SIG-M5 treated with dmso at 0.1 percent for 504 hours (cell line): ENCODE data around the gene APBA1.

Source experiments
- DNase-seq: peaks from one replicate; lab custom pipeline; 2025; ENCODE audit not compliant: unreplicated experiment; lab: John Stamatoyannopoulos, UW

APBA1 gene

DNA sequence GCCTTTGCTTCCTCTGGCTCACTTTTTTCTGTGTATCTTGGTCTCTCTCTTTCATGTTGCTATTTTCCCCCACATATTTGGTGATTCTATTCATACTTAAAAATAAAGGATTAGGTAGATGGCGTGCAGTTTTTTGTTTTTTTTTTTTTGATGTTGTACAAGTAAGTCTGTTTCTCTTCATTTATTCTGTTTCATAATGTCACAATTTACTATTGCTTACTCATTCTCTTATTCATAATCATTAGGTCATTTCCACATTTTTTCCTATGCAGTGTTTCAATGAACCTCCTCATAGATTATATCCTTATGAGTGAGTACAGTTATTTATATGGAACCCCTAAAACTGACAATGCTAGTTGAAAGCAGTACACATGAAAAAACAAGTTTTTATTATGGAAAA is 136.3 kb downstream of the APBA1 start:
- DNase-seq, result no peak

DNA sequence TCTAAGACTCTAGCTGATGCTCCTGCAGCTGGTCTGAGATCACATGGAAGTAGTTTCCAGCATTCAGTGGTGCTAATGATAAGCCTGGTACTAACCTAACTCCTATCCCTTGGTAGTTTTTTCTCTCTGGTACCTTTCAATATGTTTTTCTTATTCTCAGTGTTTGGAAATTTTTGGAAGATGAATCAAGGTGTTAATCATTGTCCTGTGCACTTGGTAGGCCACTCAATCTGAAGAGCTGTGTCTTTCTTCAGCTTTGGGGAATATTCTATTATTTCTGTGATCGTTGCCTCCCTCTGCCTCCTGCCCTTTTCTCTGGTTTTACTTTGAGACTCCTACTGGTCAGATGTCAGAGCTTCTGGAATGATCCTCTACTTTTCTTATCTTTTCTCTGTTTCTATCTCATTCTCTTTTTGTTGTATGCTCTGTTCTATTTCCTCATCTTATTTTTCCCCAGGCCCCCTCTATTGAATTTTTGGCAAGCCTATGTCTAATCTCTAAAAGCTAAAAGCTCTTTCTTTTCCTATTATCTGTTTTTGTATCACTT is 136.8 kb downstream of the APBA1 start:
- DNase-seq, result no peak

DNA sequence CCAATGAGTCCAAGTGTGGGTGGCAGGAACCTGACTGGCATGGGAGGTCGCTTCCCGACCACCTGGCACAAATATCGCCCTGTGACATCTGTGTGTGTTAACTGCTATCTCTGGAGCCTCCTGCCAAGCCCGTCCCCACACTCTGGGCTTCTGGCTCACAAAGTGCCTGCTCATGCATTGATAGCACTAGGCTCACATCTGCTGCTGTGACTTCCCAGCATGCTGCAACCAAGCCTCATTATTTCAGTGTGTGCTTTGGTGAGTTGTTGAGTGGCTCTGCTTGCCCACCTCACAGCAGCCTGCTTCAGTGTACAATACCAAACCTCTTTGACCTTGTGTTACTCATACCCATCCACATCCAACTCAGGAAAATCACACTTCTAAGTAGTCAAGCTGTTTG is 139.8 kb downstream of the APBA1 start:
- no peak for DNase-seq

DNA sequence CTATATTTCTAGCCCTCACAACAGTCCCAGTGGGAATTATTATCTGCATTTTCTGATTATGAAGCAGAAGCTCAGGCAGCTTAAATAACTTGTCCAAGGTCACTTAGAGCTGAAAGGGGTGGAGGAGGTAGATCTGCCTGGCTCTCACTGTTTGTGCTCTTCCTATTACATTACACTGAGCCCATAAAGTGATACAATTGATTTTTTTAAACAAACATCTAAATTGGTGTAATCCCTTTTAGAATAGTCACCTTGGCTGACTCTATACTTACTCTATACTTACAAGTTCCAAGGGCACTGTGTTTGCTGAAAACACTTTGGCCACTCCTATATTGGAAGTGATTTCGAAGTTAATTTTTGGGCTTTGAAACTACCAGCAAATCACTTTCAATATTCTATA is 144.7 kb downstream of the APBA1 start:
- no peak for DNase-seq

DNA sequence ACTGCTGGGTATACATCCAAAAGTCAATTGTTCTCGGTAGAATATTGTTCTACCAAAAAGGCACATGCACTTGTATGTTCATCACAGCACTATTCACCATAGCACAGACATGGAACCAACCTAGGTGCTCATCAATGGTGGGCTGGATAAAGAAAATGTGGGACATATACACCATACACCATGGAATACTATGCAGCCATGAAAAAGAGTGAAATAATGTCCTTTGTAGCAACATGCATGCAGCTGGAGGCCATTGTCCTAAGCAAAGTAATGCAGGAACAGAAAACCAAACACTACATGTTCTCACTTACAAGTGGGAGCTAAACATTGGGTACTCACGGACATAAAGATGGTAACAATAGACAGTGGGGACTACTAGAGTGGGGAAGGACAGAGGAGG is 145.5 kb downstream of the APBA1 start:
- DNase-seq, result no peak

DNA sequence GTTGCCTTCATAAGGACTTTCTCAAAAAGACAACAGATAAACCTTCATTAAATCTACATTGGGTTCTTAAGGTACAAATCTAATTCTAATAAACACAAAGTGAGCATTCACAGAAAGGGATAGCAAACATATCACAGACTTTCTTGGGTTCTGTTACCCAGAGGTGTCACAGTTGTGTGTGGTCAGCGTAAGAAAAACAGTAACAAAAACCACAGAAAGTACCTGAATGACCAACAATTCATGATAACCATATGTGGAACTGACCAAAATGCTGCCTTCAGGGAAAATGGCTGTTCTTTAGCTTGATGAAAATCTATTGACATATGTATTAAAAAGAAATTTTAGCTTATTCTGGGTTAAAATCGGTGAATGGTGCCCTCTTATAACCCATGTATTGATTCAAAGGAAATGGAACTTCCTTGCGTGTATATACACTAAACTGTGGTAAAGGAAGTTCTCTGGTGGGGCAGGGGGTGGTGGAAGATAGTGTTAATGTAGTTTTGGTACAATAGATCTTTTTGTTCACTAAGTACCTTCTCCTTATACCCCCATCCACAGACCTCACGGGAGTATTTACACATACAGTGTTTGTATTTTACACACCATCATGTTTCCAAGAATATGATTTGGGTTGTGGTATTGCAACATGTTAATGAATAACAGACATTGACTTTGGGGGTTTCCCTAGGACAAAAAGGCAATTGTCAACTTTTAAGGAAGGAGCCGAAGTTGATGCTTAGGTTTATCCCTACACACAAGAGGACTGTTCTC is 152.5 kb downstream of the APBA1 start:
- no peak for DNase-seq

DNA sequence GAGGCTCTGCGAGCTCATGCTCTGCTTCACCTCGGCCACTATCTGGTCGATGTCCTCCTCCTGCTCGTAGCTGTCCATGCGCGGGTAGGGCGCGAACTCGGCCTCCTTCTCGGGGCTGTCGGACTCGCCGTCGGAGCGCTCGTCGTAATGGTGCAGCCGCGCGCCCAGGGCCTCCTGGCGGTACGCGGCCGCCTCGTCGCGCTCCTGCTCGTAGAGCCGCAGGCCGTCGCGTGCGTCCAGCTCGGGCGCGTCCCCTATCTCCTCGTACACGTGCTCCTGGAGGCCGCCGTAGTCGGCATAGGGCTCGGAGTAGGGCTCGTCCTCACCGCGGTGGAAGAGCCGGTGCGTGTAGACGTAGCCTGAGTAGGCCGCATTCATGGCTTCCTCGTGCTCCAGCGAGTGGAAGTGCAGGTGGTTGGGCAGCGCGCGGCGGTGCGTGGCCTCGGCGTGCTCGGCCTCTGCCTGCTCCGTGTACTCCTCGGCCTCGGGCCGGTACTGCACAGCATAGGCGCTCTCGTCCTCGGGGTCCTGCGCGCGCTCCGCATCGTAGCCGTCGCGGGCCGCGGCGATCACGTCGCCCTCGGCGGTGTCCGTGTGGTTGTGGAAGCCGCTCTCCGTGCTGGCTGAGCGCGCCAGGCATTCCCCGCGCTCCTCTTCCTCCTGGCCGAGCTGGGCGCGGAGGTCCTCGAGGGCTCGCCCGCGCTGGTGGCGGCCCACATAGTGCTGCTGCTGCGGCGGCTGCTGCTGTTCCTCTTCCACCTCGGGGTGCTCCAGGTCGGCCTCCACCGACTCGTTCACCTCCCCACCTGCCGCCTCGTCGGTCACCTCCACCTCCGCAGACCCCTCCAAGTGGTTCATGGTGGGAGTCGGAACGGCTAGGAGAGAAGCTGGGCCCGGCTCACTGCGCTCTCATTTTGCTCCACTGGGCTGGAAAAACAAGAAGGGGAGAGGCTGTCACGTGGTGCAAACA is 155.5 kb downstream of the APBA1 start:
- DNase-seq, result no peak

DNA sequence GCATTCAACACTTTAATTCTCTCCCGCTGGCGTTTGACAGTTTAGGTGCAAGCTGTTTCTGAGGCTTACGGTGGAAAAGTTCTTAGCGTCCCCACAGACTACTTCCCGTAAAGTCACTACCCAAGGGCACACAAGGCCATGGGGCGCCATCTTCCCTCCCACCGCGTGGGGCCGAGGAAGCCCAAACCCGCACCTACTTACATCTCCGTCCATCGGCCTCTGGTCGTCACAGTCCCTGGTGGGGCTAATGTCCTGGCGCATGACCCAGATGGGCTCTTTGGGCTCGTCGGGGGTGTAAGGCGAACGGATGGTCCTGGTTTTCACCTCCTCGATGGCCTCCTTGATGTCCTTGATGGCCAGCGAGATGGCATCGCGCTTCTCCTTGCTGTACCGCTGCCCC is 156.4 kb downstream of the APBA1 start:
- no peak for DNase-seq

DNA sequence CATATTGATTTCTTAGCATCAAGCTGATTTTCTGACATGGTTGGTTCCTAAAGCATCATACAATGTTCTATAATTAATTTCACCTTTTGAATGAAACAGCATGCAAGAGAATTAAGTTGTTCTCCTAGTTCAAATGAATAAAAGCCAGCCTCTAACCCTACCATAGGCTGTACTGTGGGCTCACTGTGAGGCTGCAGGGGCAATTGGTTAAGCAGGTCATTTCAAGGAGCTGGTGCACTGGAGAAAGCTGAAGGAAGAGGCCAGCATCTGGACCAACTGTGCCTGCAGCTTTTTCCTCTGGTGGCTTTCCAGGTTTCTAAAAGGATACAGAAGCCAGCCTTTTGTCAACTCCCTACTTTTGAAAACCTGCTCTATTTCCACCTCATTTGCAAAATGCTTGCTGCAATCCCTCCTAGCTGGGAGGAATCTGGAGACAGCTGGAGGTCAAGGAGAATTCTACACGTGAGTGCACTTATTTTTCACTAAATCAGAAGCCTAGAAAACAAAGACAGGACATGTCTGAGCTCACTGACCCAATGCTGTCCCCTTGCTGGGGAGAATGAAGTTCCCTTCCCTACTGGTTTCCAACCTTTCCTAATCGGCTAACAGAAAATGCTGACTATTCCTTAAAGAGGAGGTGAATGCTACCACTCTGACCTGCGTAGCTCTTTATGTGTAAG is 158.9 kb downstream of the APBA1 start:
- DNase-seq, result no peak

DNA sequence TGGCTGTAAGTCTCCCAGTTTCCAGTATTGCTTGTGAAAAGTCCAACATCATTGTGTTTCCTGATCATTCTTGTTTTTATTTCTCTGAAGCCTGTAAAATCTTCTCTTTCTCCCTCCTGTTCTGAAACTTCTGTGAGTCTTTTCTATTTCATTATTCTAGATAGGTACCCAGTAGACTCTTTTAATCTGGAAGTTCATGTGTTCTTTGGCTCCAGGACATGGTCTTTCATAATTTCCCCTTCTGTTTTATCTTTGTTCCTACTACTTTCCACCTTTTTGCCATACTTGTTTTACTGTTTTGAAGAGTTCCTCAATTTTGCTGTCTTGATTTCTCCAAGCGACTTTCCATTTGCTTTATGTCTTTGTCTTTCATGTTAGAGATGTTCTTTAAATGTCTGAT is 168.1 kb downstream of the APBA1 start:
- no peak for DNase-seq

DNA sequence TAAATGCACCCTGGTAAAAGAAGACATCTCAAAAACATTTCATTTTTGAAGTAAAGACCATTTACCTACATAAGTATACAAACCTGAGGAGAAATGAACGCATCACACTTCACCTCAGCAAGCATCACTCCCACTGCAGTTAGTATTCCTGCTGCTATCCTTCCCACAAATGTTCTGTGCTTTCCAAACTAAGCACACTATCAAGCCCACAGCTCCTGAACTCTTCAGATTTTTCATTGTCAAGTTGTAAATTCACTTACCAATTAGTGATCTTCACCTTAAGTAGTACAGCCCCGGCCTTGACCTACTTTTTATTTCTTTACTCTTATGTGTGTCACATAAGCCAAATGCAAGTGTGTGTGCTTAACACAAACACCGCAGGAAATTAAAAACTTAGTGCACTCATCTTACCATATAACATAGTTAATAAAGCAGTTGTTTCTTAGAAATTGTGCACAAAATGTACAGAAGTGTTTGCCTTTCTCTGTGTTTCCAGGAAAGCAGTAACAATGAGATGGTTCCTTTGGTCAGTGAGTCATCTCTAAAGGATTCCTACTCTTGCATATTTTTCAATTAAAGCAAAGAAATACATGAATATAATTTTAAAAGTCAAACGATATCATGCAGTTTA is 169.4 kb downstream of the APBA1 start:
- DNase-seq, result no peak

DNA sequence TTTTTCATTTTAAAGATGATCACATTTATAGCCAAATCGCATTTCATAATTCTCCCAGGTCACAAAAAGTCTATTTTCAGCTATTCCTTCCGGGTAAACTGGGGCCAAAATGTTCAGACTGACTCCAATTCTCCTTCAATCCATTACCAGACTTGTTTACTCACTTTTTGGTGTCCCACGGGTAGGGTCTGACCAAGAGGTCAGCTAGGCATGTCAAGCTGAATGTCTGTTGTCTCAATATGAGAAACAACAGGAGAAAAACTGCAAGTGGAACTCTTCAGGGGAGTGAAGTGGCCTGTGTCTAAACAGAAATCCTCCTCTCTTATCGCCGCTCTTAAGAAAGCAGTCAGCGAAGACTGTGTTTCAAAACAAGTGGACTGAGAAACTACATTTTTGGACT is 171.3 kb downstream of the APBA1 start:
- DNase-seq, result no peak

DNA sequence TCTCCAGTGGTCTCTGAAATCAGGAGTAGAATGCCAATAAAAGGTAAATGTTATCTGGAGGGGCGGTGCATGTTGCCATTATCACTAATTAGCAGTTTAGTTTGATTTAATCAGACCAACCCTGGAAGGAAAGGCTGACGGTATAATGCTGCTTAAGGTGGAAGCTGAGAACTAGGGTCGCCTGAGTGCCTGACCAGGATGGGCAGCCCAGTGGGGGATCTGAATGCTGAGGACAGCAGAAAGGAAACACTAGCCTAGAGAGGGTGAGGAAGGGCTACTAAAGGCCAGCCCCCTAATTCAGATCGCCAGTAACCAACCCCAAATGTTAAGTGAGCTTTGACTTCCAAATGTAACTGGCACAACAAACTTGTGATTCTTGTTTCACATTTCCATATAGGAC is 172.2 kb downstream of the APBA1 start:
- DNase-seq, result no peak

DNA sequence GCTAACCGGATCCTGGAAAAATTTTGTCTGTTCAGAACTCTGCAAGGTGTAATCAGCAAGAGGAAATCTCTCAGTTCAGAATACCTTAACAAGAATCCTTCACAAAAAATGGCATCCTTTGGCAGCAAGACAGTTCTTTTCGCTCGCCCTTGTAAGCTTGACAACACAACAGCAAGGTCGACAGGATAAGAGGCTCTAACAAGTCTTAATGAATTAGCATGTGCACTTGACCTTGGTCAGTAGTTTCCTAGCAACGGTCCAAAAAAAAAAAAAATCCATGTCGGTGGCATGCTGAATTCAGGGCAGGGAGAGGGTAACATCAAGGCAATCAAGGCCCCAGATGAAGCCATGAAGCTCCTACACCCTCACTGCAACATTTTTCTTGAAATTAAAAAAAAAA is 172.8 kb downstream of the APBA1 start:
- DNase-seq, result no peak

DNA sequence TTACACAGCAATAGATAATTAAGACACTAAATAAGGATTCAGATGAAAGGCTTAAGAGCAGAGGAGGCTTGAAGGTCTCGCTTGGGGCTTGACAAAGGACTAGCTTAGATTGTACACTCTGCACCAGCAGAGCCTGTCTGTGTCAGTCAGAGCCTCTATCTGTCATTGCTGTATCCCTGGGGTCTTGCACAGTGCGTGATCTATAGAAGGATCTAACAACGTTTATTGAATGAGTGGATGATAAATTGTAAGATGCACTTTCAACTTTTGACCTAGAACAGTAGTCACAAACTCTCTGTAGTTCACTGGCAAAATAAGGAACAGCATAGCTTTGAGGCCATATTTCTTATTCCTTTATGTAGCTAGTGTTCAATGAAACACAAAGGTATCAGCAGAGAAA is 173.7 kb downstream of the APBA1 start:
- no peak for DNase-seq

DNA sequence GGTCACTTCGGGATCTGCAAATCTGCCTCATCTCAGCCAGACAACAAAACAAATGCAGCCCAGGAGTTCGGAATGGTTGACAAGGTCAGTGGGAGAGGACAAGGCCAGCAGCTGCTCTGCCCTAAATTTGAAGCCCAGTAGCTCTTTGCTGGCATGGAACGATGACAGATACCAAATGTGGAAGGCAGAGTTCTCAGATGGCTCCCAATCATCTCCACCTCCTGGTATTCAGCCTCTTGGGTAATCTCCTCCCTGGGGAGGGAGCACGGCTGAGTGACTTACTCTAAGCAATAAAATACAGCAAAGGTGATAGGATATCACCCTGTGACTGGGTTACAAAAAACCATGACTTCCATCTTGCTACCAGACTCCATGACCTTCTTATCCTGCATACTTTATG is 174.4 kb downstream of the APBA1 start:
- DNase-seq, result no peak

DNA sequence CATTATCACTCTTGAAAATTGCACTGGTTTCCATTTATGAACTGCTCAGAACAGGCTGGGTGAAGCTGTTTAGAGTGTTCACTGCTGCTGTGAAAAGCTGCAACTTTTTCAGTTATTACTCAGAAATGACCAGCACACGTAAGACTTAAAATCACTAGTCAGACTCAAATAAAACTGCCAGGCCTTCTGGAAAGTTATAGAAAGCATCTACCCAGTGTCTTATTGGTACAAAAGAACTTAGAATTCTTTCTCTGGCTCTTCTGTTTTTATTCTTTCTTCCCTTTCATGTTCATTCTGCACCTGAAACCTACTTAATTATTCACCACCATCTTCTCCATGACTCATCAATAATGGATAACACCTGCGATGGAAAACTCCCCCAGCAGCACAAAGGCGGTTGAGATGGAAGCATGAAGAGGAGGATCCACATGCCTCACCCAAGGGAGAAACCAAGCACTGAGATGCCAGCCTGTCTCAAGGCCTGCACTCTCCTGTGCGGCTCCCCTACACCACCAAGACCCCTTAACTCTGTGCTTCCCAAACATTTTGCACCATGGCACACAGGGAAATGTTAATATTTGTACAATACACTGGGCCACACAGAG is 175.2 kb downstream of the APBA1 start:
- no peak for DNase-seq

DNA sequence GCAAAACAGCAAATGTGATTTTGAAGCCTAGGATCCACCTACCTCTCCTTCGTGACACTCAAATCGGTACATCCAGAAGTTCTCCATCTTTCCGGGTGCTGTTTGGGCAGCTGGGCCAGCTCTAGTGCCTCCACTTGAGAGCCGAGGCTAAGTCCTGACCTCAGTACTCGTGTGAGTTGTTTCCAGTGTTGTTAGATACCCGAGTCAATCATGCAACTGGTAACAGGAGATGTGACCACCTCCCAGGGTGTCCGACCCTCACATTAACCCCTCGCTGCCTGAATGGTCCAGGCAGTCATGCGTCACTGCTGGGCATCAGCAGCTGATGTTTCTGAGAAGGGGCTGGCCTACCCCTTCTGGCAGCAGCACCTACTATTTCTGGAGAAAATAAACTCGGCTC is 176.9 kb downstream of the APBA1 start:
- DNase-seq, result no peak

DNA sequence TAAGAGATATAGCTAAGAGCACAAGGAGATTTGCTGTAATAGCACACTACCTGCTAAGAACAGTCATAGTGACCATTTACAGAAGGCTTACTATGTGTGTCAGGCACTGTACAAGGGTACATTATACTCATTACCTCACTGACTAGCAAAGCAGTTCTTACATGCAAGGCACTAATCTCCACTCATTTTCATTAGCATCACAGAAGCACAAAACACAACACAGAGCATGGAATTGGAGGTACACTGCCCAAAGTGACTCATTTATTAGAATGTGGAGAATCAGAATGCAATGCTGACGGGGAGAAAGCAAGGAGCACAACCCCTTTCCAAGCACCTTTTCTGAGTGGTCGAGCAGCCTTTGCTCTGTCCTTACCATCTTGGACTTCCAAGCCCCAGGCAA is 177.4 kb downstream of the APBA1 start:
- DNase-seq, result no peak

DNA sequence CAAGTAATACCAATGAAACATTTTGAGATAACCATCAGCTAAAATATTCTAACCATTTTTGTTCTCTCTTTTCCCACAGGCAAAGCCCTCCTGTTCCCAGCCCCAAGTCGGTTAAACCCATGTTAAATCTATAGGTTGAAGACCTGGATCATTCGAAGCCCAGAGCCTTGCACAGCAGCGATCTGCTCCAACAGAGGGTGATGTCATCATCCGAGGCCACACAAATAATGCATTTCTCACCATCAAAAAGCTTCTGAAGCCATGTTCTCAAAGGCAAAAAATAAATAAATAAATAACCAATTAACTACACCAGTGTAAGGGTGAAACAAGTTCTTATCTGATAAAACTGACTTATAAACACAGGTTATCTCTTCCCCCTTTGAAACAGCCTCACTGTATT is 178.0 kb downstream of the APBA1 start:
- no peak for DNase-seq

DNA sequence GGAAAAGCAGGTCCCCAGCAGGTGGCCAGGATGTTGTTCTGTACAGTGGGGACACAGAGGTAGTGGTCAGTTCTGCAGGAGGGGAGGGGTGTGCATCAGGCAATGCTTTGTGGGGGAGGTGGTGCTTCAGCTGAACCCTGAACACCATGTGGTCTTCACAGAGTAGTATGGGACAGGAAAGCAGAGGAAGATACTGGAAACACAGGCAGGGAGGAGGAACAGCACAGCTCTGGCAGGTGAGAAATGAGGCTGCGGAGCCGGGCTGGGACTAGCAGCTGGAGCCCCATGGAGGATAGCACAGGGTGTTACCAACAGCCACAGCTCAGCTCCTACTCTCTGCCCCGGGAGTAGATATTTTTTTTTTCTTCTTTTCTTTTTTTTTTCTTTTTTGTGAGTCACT is 185.7 kb downstream of the APBA1 start:
- DNase-seq, result no peak
